A673 (cell line): ENCODE results near the gene KIAA0825. TPM values are rescaled to one million over a fixed set of nuclear protein-coding genes. Genes with fewer than 3 reads are reported as not detected.

Experiments
- BruUV-seq: library from RNA; stranded (reverse); fragments of 400-500 nt; replicated peaks from 2 replicates; lab custom pipeline; 2021; lab: Mats Ljungman, UMichigan
- CTCF ChIA-PET: fragments of 300-600 bp; sonication (Branson Sonifier 250); formaldehyde crosslinking; loops from one replicate; lab custom pipeline; 2022; ENCODE audit warnings: antibody characterized with exemption; lab: Charles Lee
- POLR2A ChIA-PET: fragments of 300-600 bp; sonication (Branson Sonifier 250); formaldehyde crosslinking; loops from one replicate; lab custom pipeline; 2022; ENCODE audit warnings: antibody characterized with exemption; ENCODE audit not compliant: low non-redundant PET; lab: Charles Lee
- DNase-seq: peaks from one replicate; pipeline ENCODE4 v3.0.0-alpha.2; 2015; ENCODE audit warnings: low spot score
- H3K27ac ChIP-seq: fragments of 200-600 bp; sonication (generic); 2 replicates; pipeline ENCODE4 v1.5.1; 2016; ENCODE audit warnings: mixed run types, low read depth, mild to moderate bottlenecking, mixed read lengths, antibody characterized with exemption, low read length; ENCODE audit not compliant: poor library complexity, severe bottlenecking
- H3K27me3 ChIP-seq: fragments of 200-600 bp; sonication (generic); replicated peaks from 2 replicates; pipeline ENCODE4 v1.6.1; 2017; ENCODE audit warnings: mixed run types, low read depth, mild to moderate bottlenecking, mixed read lengths, antibody characterized with exemption, low read length; ENCODE audit not compliant: insufficient read depth, poor library complexity
- H3K36me3 ChIP-seq: fragments of 200-600 bp; sonication (generic); 2 replicates; pipeline ENCODE4 v1.6.1; 2016; ENCODE audit warnings: mixed run types, mild to moderate bottlenecking, mixed read lengths, antibody characterized with exemption, low read length; ENCODE audit not compliant: insufficient read depth, poor library complexity, severe bottlenecking
- H3K4me1 ChIP-seq: fragments of 200-600 bp; sonication (generic); 2 replicates; pipeline ENCODE4 v1.6.1; 2017; ENCODE audit warnings: mixed run types, mild to moderate bottlenecking, mixed read lengths, antibody characterized with exemption, low read length; ENCODE audit not compliant: insufficient read depth, poor library complexity, severe bottlenecking
- H3K4me3 ChIP-seq: fragments of 200-600 bp; sonication (generic); 2 replicates; pipeline ENCODE4 v1.5.1; 2016; ENCODE audit warnings: low read depth, mixed run types, mild to moderate bottlenecking, mixed read lengths, low read length; ENCODE audit not compliant: poor library complexity, severe bottlenecking
- H3K9me3 ChIP-seq: fragments of 200-600 bp; sonication (generic); 2 replicates; pipeline ENCODE4 v1.6.1; 2016; ENCODE audit warnings: mixed run types, low read depth, mild to moderate bottlenecking, mixed read lengths, antibody characterized with exemption, low read length; ENCODE audit not compliant: poor library complexity, severe bottlenecking
- EZH2 ChIP-seq: fragments of 200-600 bp; sonication (generic); IDR thresholded peaks from 2 replicates; pipeline ENCODE4 v1.6.1; 2017; ENCODE audit warnings: borderline replicate concordance, low read depth, mild to moderate bottlenecking, mixed read lengths, antibody characterized with exemption, low read length; ENCODE audit not compliant: poor library complexity, severe bottlenecking
- intact Hi-C: fragments of 100-400 bp; cut with micrococcal nuclease; formaldehyde crosslinking; loops from one replicate; pipeline ENCODE4 v1.10.0; 2022; ENCODE audit not compliant: unreplicated experiment
- total RNA-seq: library from RNA; stranded (reverse); gene quantifications from 2 replicates; pipeline ENCODE4 v1.2.3, GENCODE V29; 2021
- TF ChIP-seq, protein P1 (sequence below): fragments of 300-800, 200-600 bp; sonication (generic); conservative IDR thresholded peaks from 2 replicates; pipeline ENCODE4 v1.5.1; 2017; ENCODE audit warnings: low read depth, mild to moderate bottlenecking, antibody characterized with exemption, low read length, moderate library complexity, mixed read lengths

KIAA0825 gene
- total RNA-seq, 1 experiment from 2014 or later = 1.2 TPM

DNA sequence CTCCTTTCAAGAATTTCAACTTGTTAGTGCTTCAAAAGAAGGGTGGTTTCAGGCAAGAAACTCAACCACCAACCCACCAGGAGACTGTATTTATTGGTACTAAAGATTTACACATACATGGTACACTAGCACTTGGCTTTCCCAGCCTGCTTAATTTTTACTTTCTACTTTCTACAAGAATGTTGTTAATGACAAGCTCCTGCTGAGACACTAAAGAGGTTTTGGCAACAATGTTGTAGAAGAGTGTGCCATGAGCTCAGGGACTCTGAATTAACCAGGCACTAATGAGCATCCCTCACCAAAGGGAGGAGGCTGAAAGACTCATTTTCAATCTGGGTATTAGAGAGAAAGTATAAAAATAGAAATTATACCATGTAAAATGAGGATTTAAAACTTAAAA is 195.0 kb downstream of the KIAA0825 start:
- intact Hi-C loops = no loop called here
- ChIA-PET POLR2A (no interaction called here), CTCF (no interaction called here)
- Histone ChIP-seq H3K4me3 (no peak overlapping the region), H3K27me3 (no peaks in the 10 kb centered on the region), H3K4me1 (no peaks in the 10 kb centered on the region), H3K9me3 (no peaks in the 10 kb centered on the region), H3K27ac (no peak overlapping the region), H3K36me3 (no peaks in the 10 kb centered on the region)
- TF ChIP-seq, protein P1, sequence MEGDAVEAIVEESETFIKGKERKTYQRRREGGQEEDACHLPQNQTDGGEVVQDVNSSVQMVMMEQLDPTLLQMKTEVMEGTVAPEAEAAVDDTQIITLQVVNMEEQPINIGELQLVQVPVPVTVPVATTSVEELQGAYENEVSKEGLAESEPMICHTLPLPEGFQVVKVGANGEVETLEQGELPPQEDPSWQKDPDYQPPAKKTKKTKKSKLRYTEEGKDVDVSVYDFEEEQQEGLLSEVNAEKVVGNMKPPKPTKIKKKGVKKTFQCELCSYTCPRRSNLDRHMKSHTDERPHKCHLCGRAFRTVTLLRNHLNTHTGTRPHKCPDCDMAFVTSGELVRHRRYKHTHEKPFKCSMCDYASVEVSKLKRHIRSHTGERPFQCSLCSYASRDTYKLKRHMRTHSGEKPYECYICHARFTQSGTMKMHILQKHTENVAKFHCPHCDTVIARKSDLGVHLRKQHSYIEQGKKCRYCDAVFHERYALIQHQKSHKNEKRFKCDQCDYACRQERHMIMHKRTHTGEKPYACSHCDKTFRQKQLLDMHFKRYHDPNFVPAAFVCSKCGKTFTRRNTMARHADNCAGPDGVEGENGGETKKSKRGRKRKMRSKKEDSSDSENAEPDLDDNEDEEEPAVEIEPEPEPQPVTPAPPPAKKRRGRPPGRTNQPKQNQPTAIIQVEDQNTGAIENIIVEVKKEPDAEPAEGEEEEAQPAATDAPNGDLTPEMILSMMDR = no peak
- TF ChIP-seq EZH2 = no peak
- no TSS peak for BruUV-seq
- peak; percentile 54 for DNase-seq

DNA sequence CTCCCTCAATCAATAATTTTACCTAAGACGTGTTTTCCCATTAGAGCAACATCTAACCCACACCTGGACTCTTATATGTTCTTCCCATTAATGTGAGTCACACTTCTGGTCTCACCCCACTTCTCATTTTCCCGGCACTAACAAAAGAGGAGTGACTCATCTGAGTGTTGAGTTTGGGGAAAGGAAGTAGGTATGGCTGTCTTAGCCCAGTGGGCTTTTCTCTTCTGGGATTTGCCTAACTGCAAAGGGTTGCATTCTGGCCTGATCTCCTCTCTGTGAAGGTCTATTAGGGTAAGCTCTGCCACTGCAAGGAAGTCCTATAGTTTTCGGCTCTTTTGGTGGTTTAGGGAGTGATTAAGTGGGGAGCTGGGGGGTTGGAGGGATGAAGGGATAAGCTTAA is 195.6 kb downstream of the KIAA0825 start:
- no peaks in the 10 kb centered on the region for H3K27me3 ChIP-seq
- no peak overlapping the region for H3K27ac ChIP-seq
- H3K9me3 ChIP-seq = no peaks in the 10 kb centered on the region
- DNase-seq = peak; percentile 35
- no peaks in the 10 kb centered on the region for H3K4me1 ChIP-seq
- intact Hi-C loops = no loop called here
- CTCF ChIA-PET = no interaction called here
- POLR2A ChIA-PET = no interaction called here
- H3K4me3 ChIP-seq = no peak overlapping the region
- TF ChIP-seq EZH2 = no peak
- TF ChIP-seq, protein P1 = no peak
- H3K36me3 ChIP-seq = no peaks in the 10 kb centered on the region
- no TSS peak for BruUV-seq

DNA sequence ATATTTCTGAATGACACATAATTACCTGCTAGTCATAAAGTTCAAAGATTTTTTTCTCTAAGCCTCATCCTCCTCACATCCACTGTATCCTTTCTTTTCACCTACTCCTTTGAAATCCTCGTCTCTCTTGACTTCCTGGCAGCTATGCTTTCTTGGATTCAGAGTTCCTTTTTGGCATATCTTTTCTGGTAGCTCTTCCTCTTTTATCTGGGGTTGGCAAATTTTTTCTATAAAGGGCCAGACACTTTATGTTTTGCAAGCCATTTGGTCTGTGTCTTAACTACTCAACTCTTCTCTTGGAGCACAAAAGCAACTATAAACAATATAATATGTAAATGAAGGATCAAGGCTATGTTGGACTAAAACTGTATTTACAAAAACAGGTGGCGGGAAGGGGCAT is 197.5 kb downstream of the KIAA0825 start:
- BruUV-seq = no TSS peak
- no peaks in the 10 kb centered on the region for H3K9me3 ChIP-seq

More for the DNA sequence above, 197.5 kb downstream of the KIAA0825 start:
- Histone ChIP-seq H3K27ac (no peak overlapping the region), H3K27me3 (no peaks in the 10 kb centered on the region), H3K36me3 (no peaks in the 10 kb centered on the region), H3K4me3 (no peak overlapping the region), H3K4me1 (no peaks in the 10 kb centered on the region)
- no peak for DNase-seq
- ChIA-PET CTCF (no interaction called here), POLR2A (no interaction called here)
- intact Hi-C loops = no loop called here
- TF ChIP-seq EZH2 = no peak
- TF ChIP-seq, protein P1 = no peak
